ENCODE measurements around the gene HIVEP1. TPM values are rescaled to one million over a fixed set of nuclear protein-coding genes. Genes with fewer than 3 reads are reported as not detected.

The HIVEP1 gene
- total and polyA plus RNA-seq, 2 of the 8 experiments (the other 6 are each of a cell fraction or from before 2014, with no cell fraction given): 22.6 to 23.1 TPM

- DNase-seq (ENCODE audit: low read depth in 1 of 2, low spot score in 2 of 2): no peak
- 90% methylated on average over 4 of the region's 4 CpGs; no CpG with 5 or more reads in 1 of the 2 experiments for WGBS, 2 experiments (ENCODE audit: extremely low coverage in 1 of 2, insufficient coverage in 1 of 2, insufficient read length in 1 of 2, insufficient replicate concordance in 2 of 2, low coverage in 1 of 2, low lambda C conversion rate in 2 of 2, missing lambda C conversion rate in 1 of 2)
- Histone ChIP-seq H3K14ac (ENCODE audit: insufficient read length) (no peak overlapping the region), H2BK120ac (replicated peaks; ENCODE audit: low read depth, low read length) (no peak overlapping the region), H3K36me3 (ENCODE audit: control insufficient read depth in 2 of 4, insufficient read depth in 4 of 4, low read length in 3 of 4) (peaks cover 5 to 43% (median 24%) of the 10 kb centered on the region in 4 experiments; a peak in 7 of 8 replicates), H2AK5ac (ENCODE audit: low read depth, low read length) (no peak overlapping the region), H3K9me3 (ENCODE audit: insufficient read depth in 2 of 2, low read depth in 1 of 2, low read length in 1 of 2) (peaks cover 19 to 20% of the 10 kb centered on the region in 2 experiments), H3K4me1 (replicated peaks in 1 of 4; ENCODE audit: control insufficient read depth in 3 of 4, insufficient read depth in 4 of 4, low read length in 3 of 4) (no peaks in the 10 kb centered on the region), H3K27ac (ENCODE audit: low read depth, low read length) (no peak overlapping the region), H4K8ac (ENCODE audit: extremely low read depth, insufficient read depth, low read length) (no peak overlapping the region), H3K23me2 (ENCODE audit: low read depth, low read length) (no peaks in the 10 kb centered on the region), H3K56ac (replicated peaks; ENCODE audit: insufficient read length, low read depth, low read length) (no peak overlapping the region), H4K5ac (ENCODE audit: insufficient read length, low read depth, low read length) (no peak overlapping the region), H3K4me2 (ENCODE audit: insufficient read depth in 1 of 2, low read depth in 2 of 2, low read length in 2 of 2) (no peak overlapping the region), H3K9ac (replicated peaks in 1 of 4; ENCODE audit: extremely low read depth in 1 of 4, low read depth in 3 of 4, low read length in 3 of 4) (no peak overlapping the region), H3K79me1 (ENCODE audit: low read depth, low read length) (no peaks in the 10 kb centered on the region), H4K20me1 (replicated peaks in 1 of 2; ENCODE audit: control insufficient read depth in 1 of 2, insufficient read depth in 2 of 2, low read length in 2 of 2) (no peaks in the 10 kb centered on the region), H2BK20ac (ENCODE audit: low read length) (no peak overlapping the region), H3K23ac (ENCODE audit: insufficient read length) (no peak overlapping the region), H3K4me3 (ENCODE audit: extremely low read depth in 1 of 4, insufficient read depth in 2 of 4, low read depth in 3 of 4, low read length in 4 of 4) (no peak overlapping the region), H2AFZ (ENCODE audit: low read length) (no peak overlapping the region), H3K79me2 (ENCODE audit: control insufficient read depth in 1 of 2, insufficient read depth in 2 of 2, low read length in 2 of 2) (no peaks in the 10 kb centered on the region), H3K27me3 (replicated peaks in 1 of 4; ENCODE audit: control insufficient read depth in 3 of 4, extremely low read depth in 1 of 4, insufficient read depth in 3 of 4, low read length in 3 of 4) (no peaks in the 10 kb centered on the region), H3K4ac (replicated peaks; ENCODE audit: insufficient read length, low read depth, low read length) (no peak overlapping the region), H3K18ac (ENCODE audit: extremely low read depth, low read length) (no peak overlapping the region), H2BK12ac (ENCODE audit: low read depth, low read length) (no peak overlapping the region), H2BK5ac (ENCODE audit: low read depth, low read length) (no peak overlapping the region), H2BK15ac (ENCODE audit: low read length) (no peak overlapping the region), H4K91ac (replicated peaks; ENCODE audit: insufficient read length, low read length) (no peak overlapping the region)
- CTCF ChIA-PET (ENCODE audit: partially characterized antibody): no interaction called here
- POLR2A ChIA-PET (ENCODE audit: partially characterized antibody): no interaction called here
- no peak for TF ChIP-seq PHF8 (conservative IDR thresholded peaks at IDR 0.05; ENCODE audit: low read depth, low read length)
- TF ChIP-seq KDM1A (IDR thresholded peaks at IDR 0.05; ENCODE audit: borderline replicate concordance, low read length): no peak
- no peak for TF ChIP-seq CREB1 (IDR thresholded peaks at IDR 0.05)
- no peak for TF ChIP-seq E2F6 (IDR thresholded peaks at IDR 0.05)
- FAIRE-seq: no peak
These were observed 124.8 kb downstream of the HIVEP1 start for GRCh38 chr6:12136905-12137304.
